HG02870 (cell line): ENCODE measurements around the gene PPP1R14C.
"Not testable (repeated sequence)": the region's sequence is repeated elsewhere in the genome, so short reads cannot be mapped to it uniquely, and the experiment has no call there.

ENCODE experiments used
- ATAC-seq: cut with Tn5 transposase; IDR thresholded peaks from one replicate; pipeline ENCODE4 v1.9.1; 2021; ENCODE audit warnings: mild to moderate bottlenecking, moderate library complexity; ENCODE audit not compliant: unreplicated experiment

Gene PPP1R14C

GRCh38 chr6:150212778-150213177 is 69.9 kb downstream of the PPP1R14C start:
- no peak for ATAC-seq

GRCh38 chr6:150213301-150213700 is 70.5 kb downstream of the PPP1R14C start:
- no peak for ATAC-seq

GRCh38 chr6:150214310-150214709 is 71.5 kb downstream of the PPP1R14C start:
- ATAC-seq: no peak

- ATAC-seq: no peak
Observed at GRCh38 chr6:150220634-150221551, 78.0 kb downstream of the PPP1R14C start.

- ATAC-seq: no peak
Observed at GRCh38 chr6:150224820-150225219, 82.0 kb downstream of the PPP1R14C start.

- no peak for ATAC-seq
Observed at GRCh38 chr6:150227281-150227680, 84.4 kb downstream of the PPP1R14C start.

- ATAC-seq: no peak
Observed at GRCh38 chr6:150228072-150228733, 85.4 kb downstream of the PPP1R14C start.

GRCh38 chr6:150229436-150230163 is 86.8 kb downstream of the PPP1R14C start:
- ATAC-seq: no peak

GRCh38 chr6:150230164-150230561 is 87.3 kb downstream of the PPP1R14C start:
- ATAC-seq: no peak

GRCh38 chr6:150230832-150231524 is 88.1 kb downstream of the PPP1R14C start:
- ATAC-seq: no peak

- no peak for ATAC-seq
Observed at GRCh38 chr6:150231525-150231850, 88.6 kb downstream of the PPP1R14C start.

GRCh38 chr6:150233843-150234269 is 91.0 kb downstream of the PPP1R14C start:
- no peak for ATAC-seq

- ATAC-seq: no peak
Observed at GRCh38 chr6:150235218-150235617, 92.4 kb downstream of the PPP1R14C start.

- no peak for ATAC-seq
Observed at GRCh38 chr6:150236114-150236513, 93.3 kb downstream of the PPP1R14C start.

- no peak for ATAC-seq
Observed at GRCh38 chr6:150236544-150236943, 93.7 kb downstream of the PPP1R14C start.

GRCh38 chr6:150237626-150238025 is 94.8 kb downstream of the PPP1R14C start:
- no peak for ATAC-seq

- no peak for ATAC-seq
Observed at GRCh38 chr6:150238336-150238741, 95.5 kb downstream of the PPP1R14C start.

- no peak for ATAC-seq
Observed at GRCh38 chr6:150238846-150239407, 96.1 kb downstream of the PPP1R14C start.

GRCh38 chr6:150241756-150242155 is 98.9 kb downstream of the PPP1R14C start:
- ATAC-seq: not testable (repeated sequence)

- ATAC-seq: no peak
Observed at GRCh38 chr6:150243620-150244314, 100.9 kb downstream of the PPP1R14C start.
